SK-N-MC (cell line): ENCODE results near the gene TMEM17.

Experiments used
- DNase-seq: peaks from one replicate; pipeline ENCODE4 v3.0.0-alpha.2; 2011; ENCODE audit warnings: low read depth, low spot score
- H3K27ac ChIP-seq: fragments of 200-600 bp; sonication (generic); 2 replicates; pipeline ENCODE4 v1.5.1; 2016; ENCODE audit warnings: mixed run types
- H3K36me3 ChIP-seq: fragments of 200-600 bp; sonication (generic); 2 replicates; pipeline ENCODE4 v1.6.1; 2017; ENCODE audit warnings: antibody characterized with exemption, low read length, mixed read lengths; ENCODE audit not compliant: insufficient read depth
- H3K4me3 ChIP-seq: fragments of 200-600 bp; sonication (generic); 2 replicates; pipeline ENCODE4 v1.5.1; 2016
- H3K9ac ChIP-seq: fragments of 200-600 bp; sonication (generic); 2 replicates; pipeline ENCODE4 v1.8.0; 2017; ENCODE audit warnings: mixed run types, mixed read lengths; ENCODE audit not compliant: insufficient read length
- H3K9me3 ChIP-seq: fragments of 200-600 bp; sonication (generic); 2 replicates; pipeline ENCODE4 v1.6.1; 2017; ENCODE audit warnings: low read depth, mild to moderate bottlenecking, antibody characterized with exemption, low read length, moderate library complexity, mixed read lengths
- EZH2 ChIP-seq: fragments of 200-600 bp; sonication (generic); IDR thresholded peaks from one replicate; pipeline ENCODE4 v1.6.1; 2017; ENCODE audit warnings: antibody characterized with exemption
- FOXP2 ChIP-seq: optimal IDR thresholded peaks from 2 replicates; pipeline ENCODE3; 2011; ENCODE audit warnings: mild to moderate bottlenecking, moderate library complexity; ENCODE audit not compliant: insufficient read depth; ENCODE audit errors: extremely low read length, control extremely low read depth
- POLR2AphosphoS5 ChIP-seq: IDR thresholded peaks from 2 replicates; pipeline ENCODE4 v1.6.1; 2012; ENCODE audit warnings: mild to moderate bottlenecking, low read depth, low read length, borderline replicate concordance

The TMEM17 gene

GRCh38 chr2:62464221-62465007, 41.6 kb downstream of the TMEM17 start:
- no peak overlapping the region for H3K4me3 ChIP-seq
- H3K27ac ChIP-seq, result no peak overlapping the region
- DNase-seq, result no peak
- H3K36me3 ChIP-seq, result no peaks in the 10 kb centered on the region
- no peaks in the 10 kb centered on the region for H3K9me3 ChIP-seq
- no peak overlapping the region for H3K9ac ChIP-seq
- no peak for TF ChIP-seq EZH2
- no peak for TF ChIP-seq FOXP2
- no peak for TF ChIP-seq POLR2AphosphoS5

GRCh38 chr2:62462211-62462610, 43.8 kb downstream of the TMEM17 start:
- Histone ChIP-seq H3K9me3 (no peaks in the 10 kb centered on the region), H3K27ac (no peak overlapping the region), H3K9ac (no peak overlapping the region), H3K4me3 (no peak overlapping the region), H3K36me3 (no peaks in the 10 kb centered on the region)
- no peak for TF ChIP-seq FOXP2
- TF ChIP-seq EZH2, result no peak
- TF ChIP-seq POLR2AphosphoS5, result no peak
- no peak for DNase-seq

- Histone ChIP-seq H3K27ac (no peak overlapping the region), H3K9ac (no peak overlapping the region), H3K9me3 (no peaks in the 10 kb centered on the region), H3K4me3 (no peak overlapping the region), H3K36me3 (no peaks in the 10 kb centered on the region)
- DNase-seq, result no peak
- TF ChIP-seq POLR2AphosphoS5, result no peak
- no peak for TF ChIP-seq FOXP2
- TF ChIP-seq EZH2, result no peak
Observed at GRCh38 chr2:62461707-62462106, 44.3 kb downstream of the TMEM17 start.

GRCh38 chr2:62461017-62461553, 44.9 kb downstream of the TMEM17 start:
- no peaks in the 10 kb centered on the region for H3K36me3 ChIP-seq
- H3K27ac ChIP-seq, result no peak overlapping the region
- no peak for DNase-seq
- no peak for TF ChIP-seq FOXP2
- TF ChIP-seq POLR2AphosphoS5, result no peak
- no peak for TF ChIP-seq EZH2
- H3K9me3 ChIP-seq, result no peaks in the 10 kb centered on the region
- no peak overlapping the region for H3K4me3 ChIP-seq
- no peak overlapping the region for H3K9ac ChIP-seq

- DNase-seq, result no peak
- TF ChIP-seq POLR2AphosphoS5 (no peak), FOXP2 (no peak), EZH2 (no peak)
- H3K4me3 ChIP-seq, result no peak overlapping the region
- H3K36me3 ChIP-seq, result no peaks in the 10 kb centered on the region
- H3K9ac ChIP-seq, result no peak overlapping the region
- no peaks in the 10 kb centered on the region for H3K9me3 ChIP-seq
- no peak overlapping the region for H3K27ac ChIP-seq
Observed at GRCh38 chr2:62460175-62460574, 45.8 kb downstream of the TMEM17 start.

- H3K4me3 ChIP-seq, result no peak overlapping the region
- no peak overlapping the region for H3K27ac ChIP-seq
- DNase-seq, result no peak
- H3K9ac ChIP-seq, result no peak overlapping the region
- TF ChIP-seq FOXP2, result no peak
- no peak for TF ChIP-seq EZH2
- no peak for TF ChIP-seq POLR2AphosphoS5
- no peaks in the 10 kb centered on the region for H3K9me3 ChIP-seq
- H3K36me3 ChIP-seq, result no peaks in the 10 kb centered on the region
Observed at GRCh38 chr2:62459672-62460071, 46.3 kb downstream of the TMEM17 start.

- Histone ChIP-seq H3K27ac (no peak overlapping the region), H3K36me3 (no peaks in the 10 kb centered on the region), H3K9ac (no peak overlapping the region), H3K9me3 (no peaks in the 10 kb centered on the region), H3K4me3 (no peak overlapping the region)
- TF ChIP-seq FOXP2 (no peak), EZH2 (no peak), POLR2AphosphoS5 (no peak)
- DNase-seq, result no peak
Observed at GRCh38 chr2:62459106-62459505, 46.9 kb downstream of the TMEM17 start.

GRCh38 chr2:62458671-62459081, 47.3 kb downstream of the TMEM17 start:
- Histone ChIP-seq H3K4me3 (no peak overlapping the region), H3K27ac (no peak overlapping the region), H3K36me3 (no peaks in the 10 kb centered on the region), H3K9ac (no peak overlapping the region), H3K9me3 (no peaks in the 10 kb centered on the region)
- TF ChIP-seq FOXP2 (no peak), EZH2 (no peak), POLR2AphosphoS5 (no peak)
- no peak for DNase-seq

GRCh38 chr2:62458206-62458641, 47.8 kb downstream of the TMEM17 start:
- no peak overlapping the region for H3K9ac ChIP-seq
- no peak for DNase-seq
- no peak overlapping the region for H3K4me3 ChIP-seq
- no peak overlapping the region for H3K27ac ChIP-seq
- no peak for TF ChIP-seq FOXP2
- TF ChIP-seq POLR2AphosphoS5, result no peak
- TF ChIP-seq EZH2, result no peak
- no peaks in the 10 kb centered on the region for H3K36me3 ChIP-seq
- H3K9me3 ChIP-seq, result no peaks in the 10 kb centered on the region
